Measurements from ENCODE around the gene NR2F1-AS1. TPM values are rescaled to one million over a fixed set of nuclear protein-coding genes. Genes with fewer than 3 reads are reported as not detected.

Gene NR2F1-AS1
- total and polyA plus RNA-seq, 4 donors: 2.0 to 4.0 (median 2.1) TPM

DNA sequence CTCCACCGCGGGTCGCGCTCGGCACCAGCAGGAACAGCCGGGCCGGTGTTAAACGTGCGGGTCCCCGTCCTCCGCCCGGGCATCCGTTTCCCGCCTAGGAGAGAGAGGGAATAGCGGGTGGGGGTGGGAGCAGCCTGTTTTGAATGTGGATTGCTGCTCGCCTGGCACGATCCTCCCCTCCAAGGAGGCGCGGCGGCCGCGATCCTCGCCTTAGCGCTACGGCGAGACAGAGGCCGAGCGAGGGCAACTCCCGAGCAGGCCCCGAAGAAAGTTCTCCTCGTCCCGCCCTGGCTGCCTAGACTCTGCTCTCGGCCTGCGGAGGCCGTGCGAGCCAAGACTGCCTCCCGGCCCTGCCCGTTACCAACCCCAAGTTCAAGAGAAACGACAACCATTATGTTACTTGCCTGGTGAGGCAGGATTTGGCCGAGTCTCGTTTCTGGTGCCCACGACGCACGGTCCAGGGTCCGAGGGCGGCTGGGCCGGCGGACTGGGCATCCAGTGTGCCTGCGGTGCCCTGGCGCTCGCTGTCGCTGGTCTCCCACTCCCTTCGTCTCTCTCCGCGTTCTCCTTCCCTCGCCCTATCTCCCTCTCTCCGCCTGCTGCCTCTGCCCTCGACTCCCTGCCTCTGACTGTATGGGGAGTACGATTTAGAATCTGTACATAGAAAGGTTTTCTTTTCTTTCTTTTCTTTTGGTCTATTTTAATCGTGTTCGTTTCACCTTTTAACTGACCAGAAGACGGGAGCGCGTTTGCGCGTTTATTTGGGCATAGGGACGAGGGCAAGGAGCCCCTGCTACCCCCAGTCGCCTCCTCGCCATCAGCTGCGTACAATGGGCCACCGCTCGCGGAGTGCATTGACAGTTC lies 724 bp downstream of the NR2F1-AS1 start:
- Histone ChIP-seq H3K9me3 (ENCODE audit: control insufficient read depth in 4 of 4, low read length in 3 of 4) (no peaks in the 10 kb centered on the region), H3K36me3 (ENCODE audit: control insufficient read depth in 4 of 4, insufficient read depth in 3 of 4, low read depth in 1 of 4, low read length in 3 of 4) (no peaks in the 10 kb centered on the region), H3K4me1 (ENCODE audit: control insufficient read depth in 4 of 4, insufficient read depth in 4 of 4, low read length in 3 of 4) (peaks cover 2 to 47% (median 30%) of the 10 kb centered on the region in 4 donors), H3K4me3 (ENCODE audit: low read depth in 1 of 3, low read length in 3 of 3) (peak overlapping the region; percentile 56 to 72 (median 62)), H3K9ac (ENCODE audit: low read depth in 1 of 2, low read length in 2 of 2) (peak overlapping the region; percentile 5 to 88), H3K27me3 (ENCODE audit: control insufficient read depth in 4 of 4, insufficient read depth in 4 of 4, low read length in 3 of 4) (peaks cover 0 to 21% (median 2%) of the 10 kb centered on the region in 4 donors), H3K27ac (ENCODE audit: low read depth in 1 of 2, low read length in 2 of 2) (peak overlapping the region; percentile 58 to 86)
- peak; percentile 19 for TF ChIP-seq YY1 (IDR thresholded peaks at IDR 0.05)
- TF ChIP-seq GABPA (IDR thresholded peaks at IDR 0.05 in 1 of 2, conservative IDR thresholded peaks at IDR 0.05 in 1 of 2): no peak
- TF ChIP-seq RXRA (IDR thresholded peaks at IDR 0.05): no peak
- TF ChIP-seq HNF4A (conservative IDR thresholded peaks at IDR 0.05): no peak
- no peak for TF ChIP-seq EGR1 (IDR thresholded peaks at IDR 0.05; ENCODE audit: low read depth in 2 of 2)
- TF ChIP-seq RAD21 (IDR thresholded peaks at IDR 0.05): peak in 1 of 2 donors; percentile 3
- no peak for DNase-seq (ENCODE audit: low spot score)
- 1% methylated on average over 73 of the region's 73 CpGs for WGBS

DNA sequence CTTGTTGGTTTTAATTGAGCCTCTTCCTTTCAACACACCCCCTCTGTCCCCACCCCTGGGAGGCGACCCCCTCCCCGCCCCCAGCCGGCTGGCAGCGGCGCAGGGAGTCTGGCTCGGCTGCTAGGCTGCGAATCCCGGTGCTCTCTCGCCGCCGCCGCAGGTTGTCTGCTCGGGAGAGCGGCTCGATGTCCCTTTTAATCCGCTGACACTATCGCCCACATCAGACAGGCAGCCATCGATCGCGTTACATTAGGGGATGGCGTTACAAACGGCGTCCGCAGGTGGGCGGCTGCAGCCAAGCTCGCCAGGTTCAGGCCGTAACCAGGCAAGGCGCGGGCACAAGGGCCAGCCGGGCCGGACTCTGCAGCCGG lies 1.3 kb downstream of the NR2F1-AS1 start:
- H3K27ac ChIP-seq (ENCODE audit: low read depth in 1 of 2, low read length in 2 of 2): peak overlapping the region; percentile 58 to 86
- peaks cover 0 to 21% (median 2%) of the 10 kb centered on the region in 4 donors for H3K27me3 ChIP-seq (ENCODE audit: control insufficient read depth in 4 of 4, insufficient read depth in 4 of 4, low read length in 3 of 4)
- H3K36me3 ChIP-seq (ENCODE audit: control insufficient read depth in 4 of 4, insufficient read depth in 3 of 4, low read depth in 1 of 4, low read length in 3 of 4): no peaks in the 10 kb centered on the region
- peak overlapping the region in 1 of 2 donors; percentile 88 for H3K9ac ChIP-seq (ENCODE audit: low read depth in 1 of 2, low read length in 2 of 2)
- DNase-seq (ENCODE audit: low spot score): no peak
- H3K9me3 ChIP-seq (ENCODE audit: control insufficient read depth in 4 of 4, low read length in 3 of 4): no peaks in the 10 kb centered on the region
- peaks cover 2 to 45% (median 27%) of the 10 kb centered on the region in 4 donors for H3K4me1 ChIP-seq (ENCODE audit: control insufficient read depth in 4 of 4, insufficient read depth in 4 of 4, low read length in 3 of 4)
- H3K4me3 ChIP-seq (ENCODE audit: low read depth in 1 of 3, low read length in 3 of 3): peak overlapping the region; percentile 56 to 72 (median 62)
- TF ChIP-seq RAD21 (IDR thresholded peaks at IDR 0.05) (peak in 1 of 2 donors; percentile 10), MAX (IDR thresholded peaks at IDR 0.05) (no peak)
- WGBS: under 1% methylated on average over 32 of the region's 32 CpGs

GRCh38 chr5:93578813-93579691 lies 2.0 kb downstream of the NR2F1-AS1 start:
- WGBS: 20% methylated on average over 49 of the region's 49 CpGs
- DNase-seq (ENCODE audit: low spot score): no peak
- no peak overlapping the region for H3K9ac ChIP-seq (ENCODE audit: low read depth in 1 of 2, low read length in 2 of 2)
- H3K27me3 ChIP-seq (ENCODE audit: control insufficient read depth in 4 of 4, insufficient read depth in 4 of 4, low read length in 3 of 4): peaks cover 1 to 21% (median 3%) of the 10 kb centered on the region in 4 donors
- H3K4me1 ChIP-seq (ENCODE audit: control insufficient read depth in 4 of 4, insufficient read depth in 4 of 4, low read length in 3 of 4): peaks cover 2 to 42% (median 27%) of the 10 kb centered on the region in 4 donors
- TF ChIP-seq GABPA (IDR thresholded peaks at IDR 0.05 in 1 of 2, conservative IDR thresholded peaks at IDR 0.05 in 1 of 2): no peak
- TF ChIP-seq NR2F2 (IDR thresholded peaks at IDR 0.05): peak; percentile 13
- TF ChIP-seq, protein P1, sequence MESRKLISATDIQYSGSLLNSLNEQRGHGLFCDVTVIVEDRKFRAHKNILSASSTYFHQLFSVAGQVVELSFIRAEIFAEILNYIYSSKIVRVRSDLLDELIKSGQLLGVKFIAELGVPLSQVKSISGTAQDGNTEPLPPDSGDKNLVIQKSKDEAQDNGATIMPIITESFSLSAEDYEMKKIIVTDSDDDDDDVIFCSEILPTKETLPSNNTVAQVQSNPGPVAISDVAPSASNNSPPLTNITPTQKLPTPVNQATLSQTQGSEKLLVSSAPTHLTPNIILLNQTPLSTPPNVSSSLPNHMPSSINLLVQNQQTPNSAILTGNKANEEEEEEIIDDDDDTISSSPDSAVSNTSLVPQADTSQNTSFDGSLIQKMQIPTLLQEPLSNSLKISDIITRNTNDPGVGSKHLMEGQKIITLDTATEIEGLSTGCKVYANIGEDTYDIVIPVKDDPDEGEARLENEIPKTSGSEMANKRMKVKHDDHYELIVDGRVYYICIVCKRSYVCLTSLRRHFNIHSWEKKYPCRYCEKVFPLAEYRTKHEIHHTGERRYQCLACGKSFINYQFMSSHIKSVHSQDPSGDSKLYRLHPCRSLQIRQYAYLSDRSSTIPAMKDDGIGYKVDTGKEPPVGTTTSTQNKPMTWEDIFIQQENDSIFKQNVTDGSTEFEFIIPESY (IDR thresholded peaks at IDR 0.05): no peak
- no peak for TF ChIP-seq JUND (IDR thresholded peaks at IDR 0.05)
- TF ChIP-seq, protein P2, sequence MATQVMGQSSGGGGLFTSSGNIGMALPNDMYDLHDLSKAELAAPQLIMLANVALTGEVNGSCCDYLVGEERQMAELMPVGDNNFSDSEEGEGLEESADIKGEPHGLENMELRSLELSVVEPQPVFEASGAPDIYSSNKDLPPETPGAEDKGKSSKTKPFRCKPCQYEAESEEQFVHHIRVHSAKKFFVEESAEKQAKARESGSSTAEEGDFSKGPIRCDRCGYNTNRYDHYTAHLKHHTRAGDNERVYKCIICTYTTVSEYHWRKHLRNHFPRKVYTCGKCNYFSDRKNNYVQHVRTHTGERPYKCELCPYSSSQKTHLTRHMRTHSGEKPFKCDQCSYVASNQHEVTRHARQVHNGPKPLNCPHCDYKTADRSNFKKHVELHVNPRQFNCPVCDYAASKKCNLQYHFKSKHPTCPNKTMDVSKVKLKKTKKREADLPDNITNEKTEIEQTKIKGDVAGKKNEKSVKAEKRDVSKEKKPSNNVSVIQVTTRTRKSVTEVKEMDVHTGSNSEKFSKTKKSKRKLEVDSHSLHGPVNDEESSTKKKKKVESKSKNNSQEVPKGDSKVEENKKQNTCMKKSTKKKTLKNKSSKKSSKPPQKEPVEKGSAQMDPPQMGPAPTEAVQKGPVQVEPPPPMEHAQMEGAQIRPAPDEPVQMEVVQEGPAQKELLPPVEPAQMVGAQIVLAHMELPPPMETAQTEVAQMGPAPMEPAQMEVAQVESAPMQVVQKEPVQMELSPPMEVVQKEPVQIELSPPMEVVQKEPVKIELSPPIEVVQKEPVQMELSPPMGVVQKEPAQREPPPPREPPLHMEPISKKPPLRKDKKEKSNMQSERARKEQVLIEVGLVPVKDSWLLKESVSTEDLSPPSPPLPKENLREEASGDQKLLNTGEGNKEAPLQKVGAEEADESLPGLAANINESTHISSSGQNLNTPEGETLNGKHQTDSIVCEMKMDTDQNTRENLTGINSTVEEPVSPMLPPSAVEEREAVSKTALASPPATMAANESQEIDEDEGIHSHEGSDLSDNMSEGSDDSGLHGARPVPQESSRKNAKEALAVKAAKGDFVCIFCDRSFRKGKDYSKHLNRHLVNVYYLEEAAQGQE (IDR thresholded peaks at IDR 0.05): no peak
- TF ChIP-seq EGR1 (IDR thresholded peaks at IDR 0.05; ENCODE audit: low read depth in 2 of 2): no peak
- no peak for TF ChIP-seq YY1 (IDR thresholded peaks at IDR 0.05)
- no peak for TF ChIP-seq SP1 (IDR thresholded peaks at IDR 0.05)
- no peak for TF ChIP-seq HNF4G (IDR thresholded peaks at IDR 0.05)
- no peak for TF ChIP-seq HNF4A (conservative IDR thresholded peaks at IDR 0.05)
- TF ChIP-seq RAD21 (IDR thresholded peaks at IDR 0.05): peak in 1 of 2 donors; percentile 14
- no peak for TF ChIP-seq MAX (IDR thresholded peaks at IDR 0.05)
- H3K4me3 ChIP-seq (ENCODE audit: low read depth in 1 of 3, low read length in 3 of 3): peak overlapping the region in 1 of 3 donors; percentile 56
- peak overlapping the region; percentile 58 to 86 for H3K27ac ChIP-seq (ENCODE audit: low read depth in 1 of 2, low read length in 2 of 2)
- H3K36me3 ChIP-seq (ENCODE audit: control insufficient read depth in 4 of 4, insufficient read depth in 3 of 4, low read depth in 1 of 4, low read length in 3 of 4): no peaks in the 10 kb centered on the region
- no peaks in the 10 kb centered on the region for H3K9me3 ChIP-seq (ENCODE audit: control insufficient read depth in 4 of 4, low read length in 3 of 4)
